Tibial nerve (tissue), 4 donors: ENCODE results near the gene ZMYND11. TPM values are rescaled to one million over a fixed set of nuclear protein-coding genes. Genes with fewer than 3 reads are reported as not detected.

Experiments used
- DNase-seq, 2 donors: peaks; one replicate each; pipeline ENCODE4 v3.0.0-alpha.2; 2019; ENCODE audit warnings: low spot score in 2 of 2
- H3K27ac ChIP-seq, 4 donors: fragments of 200-600 bp; sonication (generic) in 3 of 4; one replicate each; pipeline ENCODE4 v1.5.1; 2017 to 2019; ENCODE audit warnings: mild to moderate bottlenecking in 1 of 4
- H3K27me3 ChIP-seq, 2 donors: fragments of 200-600 bp; sonication (generic) in 1 of 2; one replicate each; pipeline versions ENCODE4 v1.5.1 to v1.6.0; 2017 to 2019
- H3K36me3 ChIP-seq, 3 donors: fragments of 200-600 bp; sonication (generic); one replicate each; pipeline ENCODE4 v1.5.1; 2018 to 2019
- H3K4me1 ChIP-seq, 4 donors: fragments of 200-600 bp; sonication (generic) in 3 of 4; one replicate each; pipeline ENCODE4 v1.5.1; 2017 to 2019
- H3K4me3 ChIP-seq, 4 donors: fragments of 200-600 bp; sonication (generic) in 3 of 4; one replicate each; pipeline ENCODE4 v1.5.1; 2017 to 2019; ENCODE audit warnings: mild to moderate bottlenecking in 1 of 4, moderate library complexity in 1 of 4
- H3K9me3 ChIP-seq, 4 donors: fragments of 200-600 bp; sonication (generic) in 3 of 4; one replicate each; pipeline ENCODE4 v1.5.1; 2017 to 2019
- EP300 ChIP-seq, 2 donors: sonication (generic); formaldehyde crosslinking; IDR thresholded peaks; one replicate each; pipeline ENCODE4 v1.6.1; 2017; ENCODE audit warnings: antibody characterized with exemption in 2 of 2, mild to moderate bottlenecking in 1 of 2
- POLR2A ChIP-seq, 2 donors: fragments of 450-650 bp; IDR thresholded peaks; one replicate each; pipeline ENCODE4 v1.6.1; 2017; ENCODE audit warnings: antibody characterized with exemption in 2 of 2, mild to moderate bottlenecking in 2 of 2, moderate library complexity in 2 of 2
- WGBS, 2 donors: methylation state at CpG; one replicate each; pipeline ENCODE4 v1.1.5; 2018; 5-methylcytosine and 5-hydroxymethylcytosine counted together
- total RNA-seq, 4 donors: library from RNA; depleted of rRNA; stranded (reverse); fragments of >200 nt; gene quantifications; one replicate each; pipeline ENCODE4 v1.1.0, GENCODE V29; 2016
- TF ChIP-seq, protein P1 (sequence below), 5 experiments: fragments of 200-600 bp in 3 of 5; fragments of 450-650 bp in 2 of 5; sonication (generic) in 3 of 5; IDR thresholded peaks; one replicate each; pipeline ENCODE4 v1.5.1; 2016 to 2019; ENCODE audit warnings: antibody characterized with exemption in 5 of 5, mild to moderate bottlenecking in 3 of 5, moderate library complexity in 2 of 5

The ZMYND11 gene
- total RNA-seq, 4 donors from 2014 or later = 66.3 to 80.2 (median 69.2) TPM

DNA sequence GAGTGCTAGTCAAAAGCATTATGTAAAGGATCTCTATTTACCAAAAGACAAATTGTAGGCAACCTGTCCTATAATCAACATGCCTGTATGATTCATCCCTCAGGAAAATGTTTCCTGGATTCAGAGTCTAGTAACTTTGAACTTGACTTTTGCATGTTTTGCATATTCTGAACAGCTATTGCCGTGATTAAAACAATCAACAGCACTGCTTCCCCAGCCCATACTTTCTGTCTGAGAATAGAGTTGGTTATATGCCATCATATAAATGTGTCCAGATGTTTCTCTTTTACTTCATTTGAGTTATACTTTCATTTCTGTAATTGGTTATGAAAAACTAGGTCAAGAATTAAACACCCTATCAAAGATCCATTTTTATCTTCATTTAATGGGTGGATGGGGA is 83.5 kb downstream of the ZMYND11 start:
- WGBS, 2 donors = 61 to 72% methylated on average over 1 of the region's 1 CpG
- Histone ChIP-seq H3K27me3 (no peaks in the 10 kb centered on the region), H3K27ac (no peak overlapping the region), H3K36me3 (peaks cover 0 to 7% (median 0%) of the 10 kb centered on the region in 3 donors), H3K4me3 (no peak overlapping the region), H3K9me3 (no peaks in the 10 kb centered on the region), H3K4me1 (peaks cover 0 to 12% (median 0%) of the 10 kb centered on the region in 4 donors)
- TF ChIP-seq, protein P1, sequence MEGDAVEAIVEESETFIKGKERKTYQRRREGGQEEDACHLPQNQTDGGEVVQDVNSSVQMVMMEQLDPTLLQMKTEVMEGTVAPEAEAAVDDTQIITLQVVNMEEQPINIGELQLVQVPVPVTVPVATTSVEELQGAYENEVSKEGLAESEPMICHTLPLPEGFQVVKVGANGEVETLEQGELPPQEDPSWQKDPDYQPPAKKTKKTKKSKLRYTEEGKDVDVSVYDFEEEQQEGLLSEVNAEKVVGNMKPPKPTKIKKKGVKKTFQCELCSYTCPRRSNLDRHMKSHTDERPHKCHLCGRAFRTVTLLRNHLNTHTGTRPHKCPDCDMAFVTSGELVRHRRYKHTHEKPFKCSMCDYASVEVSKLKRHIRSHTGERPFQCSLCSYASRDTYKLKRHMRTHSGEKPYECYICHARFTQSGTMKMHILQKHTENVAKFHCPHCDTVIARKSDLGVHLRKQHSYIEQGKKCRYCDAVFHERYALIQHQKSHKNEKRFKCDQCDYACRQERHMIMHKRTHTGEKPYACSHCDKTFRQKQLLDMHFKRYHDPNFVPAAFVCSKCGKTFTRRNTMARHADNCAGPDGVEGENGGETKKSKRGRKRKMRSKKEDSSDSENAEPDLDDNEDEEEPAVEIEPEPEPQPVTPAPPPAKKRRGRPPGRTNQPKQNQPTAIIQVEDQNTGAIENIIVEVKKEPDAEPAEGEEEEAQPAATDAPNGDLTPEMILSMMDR (IDR thresholded peaks at IDR 0.05) = no peak
- no peak for TF ChIP-seq POLR2A (IDR thresholded peaks at IDR 0.05)
- no peak for TF ChIP-seq EP300 (IDR thresholded peaks at IDR 0.05)
- DNase-seq = no peak

DNA sequence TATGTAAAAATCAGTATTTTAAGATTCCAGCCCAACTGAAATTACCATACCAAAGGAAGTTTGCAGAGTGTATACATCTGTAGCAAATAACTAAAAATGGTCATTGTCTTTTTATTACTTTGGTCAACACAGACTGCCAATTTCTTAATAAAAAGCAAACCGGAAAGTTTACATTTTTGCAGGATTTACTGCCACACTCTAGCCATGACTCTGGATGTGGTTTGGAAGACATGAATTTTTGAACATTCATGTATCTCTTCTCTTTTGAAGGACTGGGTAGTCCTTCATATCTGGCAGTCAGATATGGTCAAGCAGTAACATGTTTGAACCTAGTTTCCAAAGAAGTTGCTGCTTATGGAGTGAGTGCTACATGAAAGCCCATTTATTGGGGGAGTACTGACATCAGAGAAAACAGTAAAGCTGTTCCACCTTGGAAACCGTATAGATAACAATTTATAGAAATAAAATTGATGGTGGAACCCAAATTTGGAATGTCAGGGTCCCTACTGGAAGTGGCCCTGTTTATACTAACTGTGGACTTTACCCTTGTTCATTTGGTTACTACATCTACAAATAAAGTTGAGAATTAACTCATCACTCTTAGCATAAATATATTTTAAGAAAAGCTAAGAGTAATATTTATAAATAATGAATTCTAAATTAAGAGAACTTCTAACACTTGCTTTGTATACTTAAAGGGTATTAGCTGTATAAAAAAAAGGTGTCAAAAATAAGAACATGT is 84.6 kb downstream of the ZMYND11 start:
- Histone ChIP-seq H3K4me3 (no peak overlapping the region), H3K4me1 (peaks cover 0 to 12% (median 0%) of the 10 kb centered on the region in 4 donors), H3K36me3 (peaks cover 0 to 7% (median 0%) of the 10 kb centered on the region in 3 donors), H3K27ac (no peak overlapping the region), H3K9me3 (no peaks in the 10 kb centered on the region), H3K27me3 (no peaks in the 10 kb centered on the region)
- 79 to 81% methylated on average over 2 of the region's 2 CpGs for WGBS, 2 donors
- TF ChIP-seq POLR2A (IDR thresholded peaks at IDR 0.05) = no peak
- no peak for TF ChIP-seq EP300 (IDR thresholded peaks at IDR 0.05)
- TF ChIP-seq, protein P1 (IDR thresholded peaks at IDR 0.05) = no peak
- DNase-seq = no peak

DNA sequence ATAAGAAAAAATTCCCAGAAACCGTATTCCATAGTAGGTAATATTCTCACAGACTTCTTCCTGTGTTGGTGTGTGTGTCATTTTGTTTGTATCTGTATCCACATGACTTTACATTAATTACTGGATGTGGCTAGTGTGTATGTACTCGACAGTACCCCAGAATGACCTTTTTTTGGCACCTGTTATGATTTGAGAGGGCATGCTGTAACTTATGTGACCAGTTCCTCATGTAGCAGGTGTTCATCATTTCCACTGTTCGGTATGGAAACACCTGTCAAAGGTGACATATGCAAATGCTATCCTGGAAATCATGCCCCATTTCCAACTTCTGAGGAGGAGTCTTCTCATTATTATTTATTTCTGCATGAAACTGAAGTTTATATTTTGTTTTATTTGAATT is 89.3 kb downstream of the ZMYND11 start:
- Histone ChIP-seq H3K4me1 (peaks cover 0 to 2% (median 0%) of the 10 kb centered on the region in 4 donors), H3K4me3 (no peak overlapping the region), H3K27ac (no peak overlapping the region), H3K9me3 (no peaks in the 10 kb centered on the region), H3K36me3 (no peaks in the 10 kb centered on the region), H3K27me3 (no peaks in the 10 kb centered on the region)
- 84 to 86% methylated on average over 3 of the region's 3 CpGs for WGBS, 2 donors
- no peak for DNase-seq
- TF ChIP-seq POLR2A (IDR thresholded peaks at IDR 0.05) = no peak
- TF ChIP-seq EP300 (IDR thresholded peaks at IDR 0.05) = no peak
- TF ChIP-seq, protein P1 (IDR thresholded peaks at IDR 0.05) = no peak

DNA sequence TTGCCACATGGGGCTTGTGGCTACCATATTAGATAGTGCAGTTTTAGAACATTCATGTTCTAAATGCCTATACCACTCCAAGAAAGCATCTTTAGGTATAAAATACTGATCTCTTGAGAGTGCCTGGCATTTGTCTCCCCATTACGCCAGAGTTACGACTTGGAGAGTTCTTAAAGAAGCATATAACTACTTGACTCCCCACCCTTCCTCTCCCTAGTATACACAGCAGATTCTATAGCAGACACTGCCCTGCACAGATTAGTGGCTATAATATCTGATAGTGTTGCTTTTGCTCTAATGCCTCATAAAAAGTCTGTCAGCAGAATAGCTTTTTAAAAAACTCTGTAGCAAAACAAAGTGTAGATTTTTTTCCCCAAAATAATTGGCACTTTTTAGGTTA is 90.8 kb downstream of the ZMYND11 start:
- Histone ChIP-seq H3K36me3 (no peaks in the 10 kb centered on the region), H3K27ac (no peak overlapping the region), H3K4me3 (no peak overlapping the region), H3K27me3 (no peaks in the 10 kb centered on the region), H3K4me1 (no peaks in the 10 kb centered on the region), H3K9me3 (no peaks in the 10 kb centered on the region)
- 74 to 90% methylated on average over 2 of the region's 2 CpGs for WGBS, 2 donors
- no peak for DNase-seq
- TF ChIP-seq POLR2A (IDR thresholded peaks at IDR 0.05) (no peak), EP300 (IDR thresholded peaks at IDR 0.05) (no peak)
- TF ChIP-seq, protein P1 (IDR thresholded peaks at IDR 0.05) = no peak

DNA sequence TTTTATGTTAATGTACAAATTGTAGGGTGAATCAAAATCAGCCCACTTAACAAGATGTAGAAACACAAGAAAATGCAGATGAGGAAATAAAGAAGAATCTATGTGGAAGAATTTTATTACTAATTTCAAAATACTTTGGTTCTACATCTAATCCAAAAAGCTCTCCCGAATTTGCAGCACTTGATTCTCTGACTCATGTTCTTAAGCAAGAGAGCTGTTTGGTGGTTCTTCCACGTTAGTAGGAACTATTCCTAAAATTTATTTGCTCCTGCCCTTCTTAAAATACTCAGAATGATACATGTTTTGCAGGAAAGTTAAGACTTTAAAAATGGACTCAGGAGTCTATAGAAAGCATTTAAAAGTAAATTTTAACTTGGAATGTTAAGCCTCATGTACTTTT is 91.8 kb downstream of the ZMYND11 start:
- Histone ChIP-seq H3K4me1 (no peaks in the 10 kb centered on the region), H3K4me3 (no peak overlapping the region), H3K36me3 (no peaks in the 10 kb centered on the region), H3K27me3 (no peaks in the 10 kb centered on the region), H3K9me3 (no peaks in the 10 kb centered on the region), H3K27ac (no peak overlapping the region)
- no peak for TF ChIP-seq EP300 (IDR thresholded peaks at IDR 0.05)
- TF ChIP-seq, protein P1 (IDR thresholded peaks at IDR 0.05) = no peak
- no peak for TF ChIP-seq POLR2A (IDR thresholded peaks at IDR 0.05)
- 70 to 85% methylated on average over 2 of the region's 2 CpGs for WGBS, 2 donors
- no peak for DNase-seq
